A172 (cell line): ENCODE results near the gene CDC14B. TPM values are rescaled to one million over a fixed set of nuclear protein-coding genes. Genes with fewer than 3 reads are reported as not detected.

Experiments used
- total RNA-seq: library from RNA; depleted of rRNA; stranded (reverse); fragments of >200 nt; shearing (Covaris generic); gene quantifications from 2 replicates; pipeline ENCODE4 v1.2.3, GENCODE V29; 2014; rRNA removed

Gene CDC14B
- total RNA-seq, 1 experiment from 2014 or later = 27.1 TPM

Other genes with a start within 250 kb of the CDC14B start
- gene SLC35D2, start 236.1 kb downstream of the CDC14B start, total RNA-seq = 42.4 and 47.9 TPM in 2 replicates
- 33.7 and 37.6 TPM in 2 replicates for gene ZNF367, start 201.5 kb downstream of the CDC14B start, total RNA-seq
- gene HABP4, start 169.7 kb downstream of the CDC14B start, total RNA-seq = 41.0 and 51.5 TPM in 2 replicates
- gene PRXL2C, start 35.5 kb upstream of the CDC14B start, total RNA-seq = 37.4 and 38.4 TPM in 2 replicates
- 5.2 and 6.0 TPM in 2 replicates for gene ZNF510, start 158.2 kb upstream of the CDC14B start, total RNA-seq
- gene ZNF782, start 234.7 kb upstream of the CDC14B start, total RNA-seq = 6.9 and 12.5 TPM in 2 replicates